HUES48 (cell line): Measurements from ENCODE around the gene LARP7.
"Not testable (repeated sequence)": the region's sequence is repeated elsewhere in the genome, so short reads cannot be mapped to it uniquely, and the experiment has no call there.

Source experiments
- H3K27ac ChIP-seq: one replicate; pipeline ENCODE4 v1.7.0; 2013; ENCODE audit warnings: low read depth, low read length, inconsistent platforms
- H3K27me3 ChIP-seq: 2 replicates; pipeline ENCODE4 v1.6.1; 2013; ENCODE audit warnings: mild to moderate bottlenecking, low read length; ENCODE audit not compliant: control insufficient read depth, insufficient read depth
- H3K36me3 ChIP-seq: 2 replicates; pipeline ENCODE4 v1.6.1; 2013; ENCODE audit warnings: low read length; ENCODE audit not compliant: control insufficient read depth, insufficient read depth
- H3K4me1 ChIP-seq: 2 replicates; pipeline ENCODE4 v1.6.1; 2013; ENCODE audit warnings: mild to moderate bottlenecking, low read length; ENCODE audit not compliant: control insufficient read depth, insufficient read depth
- H3K4me3 ChIP-seq: 2 replicates; pipeline ENCODE4 v1.5.1; 2013; ENCODE audit warnings: mild to moderate bottlenecking, low read depth, low read length
- H3K9ac ChIP-seq: 2 replicates; pipeline ENCODE4 v1.6.1; 2013; ENCODE audit warnings: mild to moderate bottlenecking, low read depth, low read length, moderate library complexity
- H3K9me3 ChIP-seq: 2 replicates; pipeline ENCODE4 v1.6.1; 2013; ENCODE audit warnings: low read length; ENCODE audit not compliant: control insufficient read depth, insufficient read depth

LARP7 gene

DNA sequence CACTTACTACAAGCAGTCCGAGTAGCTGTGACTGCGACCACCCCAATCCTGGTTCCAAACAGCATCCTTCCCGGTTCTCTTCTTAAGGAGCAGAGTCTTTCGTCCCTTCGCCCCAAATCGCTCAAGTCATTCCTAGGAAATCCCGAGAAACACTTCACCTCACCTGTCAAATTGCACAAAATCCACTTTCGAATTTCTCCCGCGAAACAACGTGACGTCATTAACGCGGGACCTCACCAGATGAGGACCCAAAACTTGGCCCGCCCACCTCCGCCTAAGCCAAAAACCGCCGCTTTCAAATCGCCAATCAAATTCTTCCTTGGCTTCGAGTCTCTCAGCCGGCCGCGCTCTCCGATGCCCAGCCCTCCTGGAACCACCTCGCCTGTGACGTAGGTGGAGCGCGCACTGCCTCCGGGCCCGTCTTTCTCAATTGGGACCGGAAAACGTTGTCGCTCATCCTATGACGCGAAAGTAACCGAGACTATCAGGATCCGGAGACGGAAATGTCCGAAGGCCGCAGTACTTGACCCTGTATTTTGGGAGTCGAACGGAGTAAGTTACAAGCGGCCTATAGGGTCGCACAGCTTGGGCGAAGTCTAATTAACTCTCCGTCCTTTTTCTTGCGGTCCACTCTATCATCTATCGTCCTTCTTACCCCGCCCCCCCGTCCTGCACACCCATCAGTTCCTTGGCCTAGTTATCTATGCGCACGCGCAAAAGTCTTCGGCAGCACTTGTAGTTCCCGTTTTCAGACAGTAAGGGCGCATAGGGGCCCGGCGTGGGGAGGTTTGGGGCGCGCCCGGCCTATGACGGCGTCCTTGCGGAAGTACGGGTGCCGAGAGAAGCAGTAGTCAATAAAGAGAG, at the start of gene LARP7, which contains the start of gene ZGRF1:
Gene LARP7, plus strand, starts transcription at position 456 of the 864 bp plus-strand sequence. CDS start 7,527 bp downstream, outside the sequence.
Gene ZGRF1, minus strand, starts transcription at position 222 of the 864 bp plus-strand sequence. CDS start 3,733 bp downstream, outside the sequence.
- Histone ChIP-seq H3K9ac (peak within 1 kb of the TSS; percentile 91), H3K4me1 (peaks cover 20% of the 10 kb centered on the region), H3K36me3 (peaks cover 30% of the 10 kb centered on the region), H3K27me3 (no peaks in the 10 kb centered on the region), H3K9me3 (no peaks in the 10 kb centered on the region), H3K4me3 (peak within 1 kb of the TSS; percentile 95), H3K27ac (peak within 1 kb of the TSS; percentile 99)

DNA sequence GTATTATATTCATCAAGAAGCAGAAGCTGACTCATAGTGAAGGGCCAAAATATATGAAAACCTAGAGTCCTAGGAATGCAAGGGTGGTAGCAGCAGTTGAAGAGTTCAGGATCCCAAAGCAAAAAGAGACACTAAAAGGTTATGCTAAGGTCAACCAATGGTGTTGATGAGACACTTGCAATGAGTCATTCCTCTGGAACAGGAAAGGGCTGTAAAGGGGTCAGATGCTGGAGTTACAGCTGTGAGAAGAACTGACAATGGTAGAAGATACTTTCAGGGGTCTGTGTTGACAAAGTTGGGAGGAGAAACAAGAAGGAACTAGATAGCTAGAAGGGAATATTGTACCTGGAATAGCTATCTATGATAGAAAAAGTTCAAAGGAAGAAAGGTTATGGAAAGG, 47.7 kb upstream of the LARP7 start:
- no peak overlapping the region for H3K9ac ChIP-seq
- no peak overlapping the region for H3K27ac ChIP-seq
- no peak overlapping the region for H3K4me3 ChIP-seq
- H3K4me1 ChIP-seq, result no peaks in the 10 kb centered on the region
- H3K9me3 ChIP-seq, result no peaks in the 10 kb centered on the region
- H3K36me3 ChIP-seq, result peaks cover 53% of the 10 kb centered on the region
- no peaks in the 10 kb centered on the region for H3K27me3 ChIP-seq

- Histone ChIP-seq H3K27ac (no peak overlapping the region), H3K36me3 (peaks cover 30% of the 10 kb centered on the region), H3K4me3 (no peak overlapping the region), H3K27me3 (no peaks in the 10 kb centered on the region), H3K9me3 (no peaks in the 10 kb centered on the region), H3K9ac (no peak overlapping the region), H3K4me1 (no peaks in the 10 kb centered on the region; the same call in 1 of the 2 replicates)
Measured at GRCh38 chr4:112591593-112591992, 45.4 kb upstream of the LARP7 start.

GRCh38 chr4:112592717-112593116, 44.2 kb upstream of the LARP7 start:
- Histone ChIP-seq H3K4me3 (no peak overlapping the region), H3K9ac (no peak overlapping the region), H3K4me1 (no peaks in the 10 kb centered on the region; the same call in 1 of the 2 replicates), H3K9me3 (no peaks in the 10 kb centered on the region), H3K36me3 (peaks cover 19% of the 10 kb centered on the region; the same call in 1 of the 2 replicates), H3K27ac (no peak overlapping the region), H3K27me3 (no peaks in the 10 kb centered on the region)

- Histone ChIP-seq H3K36me3 (peaks cover 17% of the 10 kb centered on the region; the same call in 1 of the 2 replicates), H3K27ac (no peak overlapping the region), H3K9me3 (no peaks in the 10 kb centered on the region), H3K27me3 (no peaks in the 10 kb centered on the region), H3K9ac (no peak overlapping the region), H3K4me3 (no peak overlapping the region), H3K4me1 (no peaks in the 10 kb centered on the region; the same call in 1 of the 2 replicates)
Measured at GRCh38 chr4:112593438-112594133, 43.4 kb upstream of the LARP7 start.

GRCh38 chr4:112594993-112595392, 42.0 kb upstream of the LARP7 start:
- H3K9me3 ChIP-seq, result no peaks in the 10 kb centered on the region
- H3K9ac ChIP-seq, result no peak overlapping the region
- H3K4me1 ChIP-seq, result no peaks in the 10 kb centered on the region; the same call in 1 of the 2 replicates
- peaks cover 17% of the 10 kb centered on the region for H3K36me3 ChIP-seq
- H3K4me3 ChIP-seq, result no peak overlapping the region
- H3K27ac ChIP-seq, result no peak overlapping the region
- no peaks in the 10 kb centered on the region for H3K27me3 ChIP-seq

- Histone ChIP-seq H3K9ac (no peak overlapping the region), H3K9me3 (no peaks in the 10 kb centered on the region), H3K36me3 (peaks cover 66% of the 10 kb centered on the region), H3K4me1 (no peaks in the 10 kb centered on the region), H3K27ac (no peak overlapping the region), H3K27me3 (no peaks in the 10 kb centered on the region), H3K4me3 (no peak overlapping the region)
Measured at GRCh38 chr4:112604589-112604988, 32.4 kb upstream of the LARP7 start.

DNA sequence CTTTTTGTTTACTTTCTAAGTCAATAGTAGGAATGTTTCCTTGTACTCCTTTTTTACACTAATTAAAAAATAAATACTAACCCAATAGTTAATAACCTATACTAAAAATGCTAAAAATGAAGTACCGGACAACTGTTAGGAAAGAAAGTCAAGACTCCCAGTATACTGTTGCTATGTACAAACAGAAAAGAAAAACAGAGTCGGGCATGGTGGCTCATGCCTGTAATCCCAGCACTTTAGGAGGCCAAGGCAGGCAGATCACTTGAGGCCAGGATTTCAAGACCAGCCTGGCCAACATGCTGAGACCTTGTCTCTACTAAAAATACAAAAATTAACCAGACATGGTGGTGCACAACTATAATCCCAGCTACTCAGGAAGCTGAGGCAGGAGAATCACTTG, 24.1 kb upstream of the LARP7 start:
- H3K36me3 ChIP-seq, result peaks cover 48% of the 10 kb centered on the region
- not testable (repeated sequence) for H3K27ac ChIP-seq, H3K9me3 ChIP-seq, H3K4me1 ChIP-seq, H3K27me3 ChIP-seq, H3K9ac ChIP-seq, H3K4me3 ChIP-seq

DNA sequence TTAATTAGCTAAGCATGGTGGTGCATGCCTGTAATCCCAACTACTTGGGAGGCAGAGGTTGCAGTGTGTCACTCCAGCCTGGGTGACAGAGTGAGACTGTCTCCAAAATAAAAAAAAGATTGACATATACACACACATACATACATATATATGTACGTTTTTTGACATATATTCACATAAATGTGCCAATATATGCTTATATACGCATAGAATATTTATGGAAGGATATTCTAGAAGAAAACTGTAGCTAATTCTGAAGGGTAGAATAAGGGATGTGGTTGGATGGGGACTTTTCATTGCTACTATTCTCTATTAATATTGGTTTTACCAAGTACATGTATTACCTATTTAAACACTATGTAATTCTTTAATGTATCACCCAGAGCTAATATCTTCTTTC, 20.0 kb upstream of the LARP7 start:
- no peak overlapping the region for H3K4me3 ChIP-seq
- H3K27ac ChIP-seq, result no peak overlapping the region
- no peaks in the 10 kb centered on the region for H3K4me1 ChIP-seq
- H3K9ac ChIP-seq, result no peak overlapping the region
- H3K36me3 ChIP-seq, result peaks cover 53% of the 10 kb centered on the region
- no peaks in the 10 kb centered on the region for H3K9me3 ChIP-seq
- no peaks in the 10 kb centered on the region for H3K27me3 ChIP-seq

GRCh38 chr4:112626228-112626627, 10.7 kb upstream of the LARP7 start:
- Histone ChIP-seq H3K27ac (no peak overlapping the region), H3K9ac (no peak overlapping the region), H3K4me3 (no peak overlapping the region), H3K4me1 (no peaks in the 10 kb centered on the region), H3K27me3 (no peaks in the 10 kb centered on the region), H3K36me3 (peaks cover 76% of the 10 kb centered on the region), H3K9me3 (no peaks in the 10 kb centered on the region)
